ENCODE results near the gene ARSA.

Gene ARSA

DNA sequence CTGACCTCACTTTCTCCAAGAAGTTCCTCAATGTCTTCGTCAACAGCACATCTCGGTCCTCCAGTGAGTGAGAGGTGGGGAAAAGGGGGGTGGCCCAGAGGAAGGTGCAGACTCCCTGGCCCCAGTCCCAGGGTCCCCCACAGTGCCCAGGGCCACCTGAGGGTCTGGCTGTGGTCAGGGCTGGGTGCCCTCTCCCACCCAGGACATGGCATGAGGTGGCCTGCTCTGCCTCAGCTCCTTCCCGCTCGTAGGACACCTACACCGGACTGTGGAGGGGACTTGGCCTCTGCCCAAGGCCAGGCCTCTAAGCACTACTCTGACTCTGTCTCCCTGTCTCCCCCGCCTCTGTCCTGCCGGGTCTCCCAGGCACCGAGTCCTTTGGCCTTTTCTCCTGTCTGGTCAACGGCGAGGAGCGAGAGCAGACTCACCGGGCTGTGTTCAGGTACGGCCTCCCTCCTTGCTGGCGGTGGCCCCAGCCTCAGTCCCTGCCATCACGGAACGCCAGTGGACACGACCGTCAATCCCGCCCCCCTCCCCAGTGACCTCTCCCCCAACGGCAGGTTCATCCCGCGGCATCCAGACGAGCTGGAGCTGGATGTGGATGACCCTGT, 22.8 kb downstream of the ARSA start:
- H3K9me3 ChIP-seq (ENCODE audit: low read depth, low read length), result no peaks in the 10 kb centered on the region

DNA sequence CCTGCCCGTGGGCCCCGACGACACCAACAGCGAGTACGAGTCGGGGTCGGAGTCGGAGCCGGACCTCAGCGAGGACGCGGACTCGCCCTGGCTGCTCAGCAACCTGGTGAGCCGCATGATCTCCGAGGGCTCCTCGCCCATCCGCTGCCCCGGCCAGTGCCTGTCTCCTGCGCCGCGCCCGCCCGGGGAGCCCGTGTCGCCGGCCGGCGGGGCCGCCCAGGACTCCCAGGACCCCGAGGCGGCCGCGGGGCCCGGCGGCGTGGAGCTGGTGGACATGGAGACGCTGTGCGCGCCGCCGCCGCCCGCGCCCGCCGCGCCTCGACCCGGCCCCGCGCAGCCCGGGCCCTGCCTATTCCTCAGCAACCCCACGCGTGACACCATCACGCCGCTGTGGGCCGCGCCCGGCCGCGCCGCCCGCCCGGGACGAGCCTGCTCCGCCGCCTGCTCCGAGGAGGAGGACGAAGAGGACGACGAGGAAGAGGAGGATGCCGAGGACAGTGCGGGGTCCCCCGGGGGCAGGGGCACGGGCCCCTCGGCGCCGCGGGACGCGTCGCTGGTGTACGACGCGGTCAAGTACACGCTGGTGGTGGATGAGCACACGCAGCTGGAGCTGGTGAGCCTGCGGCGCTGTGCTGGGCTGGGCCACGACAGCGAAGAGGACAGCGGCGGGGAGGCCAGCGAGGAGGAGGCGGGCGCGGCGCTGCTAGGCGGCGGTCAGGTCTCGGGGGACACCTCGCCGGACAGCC, 23.5 kb downstream of the ARSA start:
- H3K4me3 ChIP-seq, result no peak overlapping the region
- H3K36me3 ChIP-seq (ENCODE audit: insufficient read depth, low read length), result no peaks in the 10 kb centered on the region
- TF ChIP-seq EZH2 (IDR thresholded peaks at IDR 0.05), result no peak
- TF ChIP-seq POLR2AphosphoS5 (IDR thresholded peaks at IDR 0.05; ENCODE audit: borderline replicate concordance, low read depth, low read length), result no peak
- no peak for TF ChIP-seq FOXP2 (optimal IDR thresholded peaks at IDR 0.05; ENCODE audit: control extremely low read depth, extremely low read length, insufficient read depth)
- H3K9me3 ChIP-seq (ENCODE audit: low read depth, low read length), result no peaks in the 10 kb centered on the region
- DNase-seq (ENCODE audit: low read depth, low spot score), result no peak
- H3K9ac ChIP-seq (ENCODE audit: insufficient read length), result no peak overlapping the region
- no peak overlapping the region for H3K27ac ChIP-seq

More for the DNA sequence above, 22.8 kb downstream of the ARSA start:
- no peak for DNase-seq (ENCODE audit: low read depth, low spot score)
- Histone ChIP-seq H3K9ac (ENCODE audit: insufficient read length) (no peak overlapping the region), H3K4me3 (no peak overlapping the region), H3K36me3 (ENCODE audit: insufficient read depth, low read length) (no peaks in the 10 kb centered on the region), H3K27ac (no peak overlapping the region)
- no peak for TF ChIP-seq EZH2 (IDR thresholded peaks at IDR 0.05)
- TF ChIP-seq POLR2AphosphoS5 (IDR thresholded peaks at IDR 0.05; ENCODE audit: borderline replicate concordance, low read depth, low read length), result no peak
- no peak for TF ChIP-seq FOXP2 (optimal IDR thresholded peaks at IDR 0.05; ENCODE audit: control extremely low read depth, extremely low read length, insufficient read depth)

DNA sequence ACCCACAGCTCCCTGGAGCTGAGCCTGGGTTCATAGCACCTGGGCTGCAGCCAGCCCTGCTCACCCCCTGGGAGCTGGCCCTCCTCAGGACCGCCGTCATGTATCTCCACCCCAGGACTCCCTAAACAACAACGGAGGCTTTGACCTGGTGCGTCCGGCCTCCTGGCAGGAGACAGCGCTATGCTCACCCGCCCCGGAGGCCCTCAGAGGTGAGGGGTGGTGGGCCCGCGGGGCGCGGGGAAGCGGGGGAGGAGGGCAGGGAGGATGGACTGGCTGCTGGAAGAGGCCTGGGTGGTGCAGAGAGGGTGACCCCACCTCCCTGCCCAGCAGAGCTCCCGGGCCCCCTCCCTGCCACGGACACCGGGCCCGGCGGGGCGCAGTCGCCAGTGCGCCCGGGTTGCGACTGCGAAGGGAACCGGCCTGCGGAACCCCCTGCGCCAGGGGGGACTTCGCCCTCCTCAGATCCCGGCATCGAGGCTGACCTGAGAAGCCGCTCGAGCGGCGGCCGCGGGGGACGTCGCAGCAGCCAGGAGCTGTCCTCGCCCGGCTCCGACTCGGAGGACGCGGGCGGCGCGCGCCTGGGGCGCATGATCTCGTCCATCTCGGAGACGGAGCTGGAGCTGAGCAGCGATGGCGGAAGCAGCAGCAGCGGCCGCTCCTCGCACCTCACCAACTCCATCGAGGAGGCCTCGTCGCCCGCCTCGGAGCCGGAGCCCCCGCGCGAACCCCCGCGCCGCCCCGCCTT, 24.3 kb downstream of the ARSA start:
- Histone ChIP-seq H3K9me3 (ENCODE audit: low read depth, low read length) (no peaks in the 10 kb centered on the region), H3K4me3 (no peak overlapping the region), H3K36me3 (ENCODE audit: insufficient read depth, low read length) (no peaks in the 10 kb centered on the region), H3K9ac (ENCODE audit: insufficient read length) (no peak overlapping the region), H3K27ac (no peak overlapping the region)
- TF ChIP-seq EZH2 (IDR thresholded peaks at IDR 0.05) (no peak), POLR2AphosphoS5 (IDR thresholded peaks at IDR 0.05; ENCODE audit: borderline replicate concordance, low read depth, low read length) (no peak), FOXP2 (optimal IDR thresholded peaks at IDR 0.05; ENCODE audit: control extremely low read depth, extremely low read length, insufficient read depth) (no peak)
- DNase-seq (ENCODE audit: low read depth, low spot score), result no peak

DNA sequence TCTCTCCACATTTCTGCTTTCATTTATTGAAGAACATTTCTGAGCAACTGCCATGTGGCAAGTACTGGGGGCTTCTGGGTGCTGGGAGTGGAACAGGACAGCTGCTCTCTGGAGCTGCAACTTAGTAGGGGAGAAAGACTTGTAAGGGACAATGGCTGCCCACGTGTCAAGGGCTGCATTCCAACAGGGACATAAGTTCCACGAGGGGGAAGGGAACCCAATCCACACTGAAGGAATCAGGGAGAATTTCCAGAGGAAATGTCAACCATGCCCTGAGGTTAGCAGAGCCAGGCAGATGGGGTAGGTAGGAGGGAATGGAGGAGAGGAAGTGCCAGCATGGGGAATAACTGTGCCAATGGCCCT, 25.6 kb downstream of the ARSA start:
- DNase-seq (ENCODE audit: low read depth, low spot score), result no peak
- Histone ChIP-seq H3K36me3 (ENCODE audit: insufficient read depth, low read length) (no peaks in the 10 kb centered on the region), H3K27ac (no peak overlapping the region), H3K9ac (ENCODE audit: insufficient read length) (no peak overlapping the region), H3K9me3 (ENCODE audit: low read depth, low read length) (no peaks in the 10 kb centered on the region), H3K4me3 (no peak overlapping the region)
- no peak for TF ChIP-seq POLR2AphosphoS5 (IDR thresholded peaks at IDR 0.05; ENCODE audit: borderline replicate concordance, low read depth, low read length)
- no peak for TF ChIP-seq EZH2 (IDR thresholded peaks at IDR 0.05)

DNA sequence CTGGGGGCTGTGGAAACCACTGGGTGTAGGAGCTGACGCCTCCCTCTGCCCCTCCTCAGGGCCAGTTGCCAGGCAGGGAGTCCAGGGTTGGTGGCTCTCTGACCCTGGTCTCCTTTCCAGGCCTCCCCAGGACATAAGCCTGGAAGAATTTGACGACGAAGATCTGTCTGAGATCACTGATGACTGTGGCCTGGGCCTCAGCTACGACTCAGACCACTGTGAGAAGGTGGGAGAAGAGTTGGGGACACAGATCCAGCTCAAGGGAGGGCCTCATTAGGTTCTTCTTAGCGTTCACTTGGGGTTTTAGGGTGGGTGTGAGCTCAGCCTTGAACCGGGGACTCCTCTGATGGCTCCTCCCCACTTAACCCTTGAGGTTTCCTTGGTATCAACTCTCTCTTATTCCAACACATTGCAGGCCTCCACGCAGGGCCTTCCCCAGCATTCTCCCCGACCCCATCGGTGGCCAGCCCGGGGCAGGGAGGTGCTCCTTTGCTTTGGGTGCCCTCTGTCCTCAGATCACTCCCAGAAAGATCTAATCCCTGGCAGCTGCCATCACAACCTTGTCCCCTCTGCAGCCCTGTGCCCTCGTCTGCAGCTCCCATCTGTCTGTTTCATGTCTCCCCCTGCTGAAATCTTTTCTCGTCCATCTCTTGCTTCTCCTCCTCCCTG, 26.1 kb downstream of the ARSA start:
- H3K9ac ChIP-seq (ENCODE audit: insufficient read length), result no peak overlapping the region
- no peak overlapping the region for H3K4me3 ChIP-seq
- no peaks in the 10 kb centered on the region for H3K36me3 ChIP-seq (ENCODE audit: insufficient read depth, low read length)
- H3K27ac ChIP-seq, result no peak overlapping the region
- no peak for DNase-seq (ENCODE audit: low read depth, low spot score)
- TF ChIP-seq FOXP2 (optimal IDR thresholded peaks at IDR 0.05; ENCODE audit: control extremely low read depth, extremely low read length, insufficient read depth), result no peak
- no peak for TF ChIP-seq EZH2 (IDR thresholded peaks at IDR 0.05)
- no peak for TF ChIP-seq POLR2AphosphoS5 (IDR thresholded peaks at IDR 0.05; ENCODE audit: borderline replicate concordance, low read depth, low read length)
- no peaks in the 10 kb centered on the region for H3K9me3 ChIP-seq (ENCODE audit: low read depth, low read length)

DNA sequence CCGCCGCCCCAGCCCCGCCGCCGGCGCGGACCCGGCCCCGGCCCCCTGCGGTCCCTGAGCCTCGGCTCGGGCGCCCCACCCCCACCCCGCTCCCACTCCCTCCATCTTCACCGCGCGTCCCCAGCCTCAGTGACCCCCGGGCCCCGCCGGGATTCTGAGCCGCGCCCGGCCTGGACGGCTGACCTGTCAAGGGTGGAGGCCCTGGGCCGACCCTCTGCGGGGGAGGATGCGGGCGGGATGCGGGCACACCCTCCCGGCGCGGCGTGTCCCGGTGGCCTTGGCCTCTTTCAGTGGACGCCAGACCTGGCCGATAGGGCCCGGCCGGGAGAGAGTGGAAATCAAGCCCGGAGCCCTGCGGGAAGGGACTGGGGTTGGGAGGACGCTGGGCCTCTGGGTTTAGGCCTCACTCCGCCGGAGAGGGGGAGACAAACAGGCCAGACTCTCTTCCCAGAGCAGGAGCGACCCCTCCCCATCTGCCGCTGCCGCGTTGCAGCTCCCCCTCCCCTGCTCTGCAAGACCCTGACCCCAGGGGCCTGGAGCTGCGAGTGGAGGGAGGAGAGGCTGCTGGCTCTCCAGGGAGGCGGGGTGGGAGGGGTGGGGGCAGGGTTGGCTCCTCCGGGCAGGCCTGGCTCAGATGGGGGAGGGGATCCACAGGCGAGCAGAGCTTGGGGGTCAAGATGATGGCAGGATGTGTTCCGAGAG, 26.8 kb downstream of the ARSA start:
- DNase-seq (ENCODE audit: low read depth, low spot score), result no peak

DNA sequence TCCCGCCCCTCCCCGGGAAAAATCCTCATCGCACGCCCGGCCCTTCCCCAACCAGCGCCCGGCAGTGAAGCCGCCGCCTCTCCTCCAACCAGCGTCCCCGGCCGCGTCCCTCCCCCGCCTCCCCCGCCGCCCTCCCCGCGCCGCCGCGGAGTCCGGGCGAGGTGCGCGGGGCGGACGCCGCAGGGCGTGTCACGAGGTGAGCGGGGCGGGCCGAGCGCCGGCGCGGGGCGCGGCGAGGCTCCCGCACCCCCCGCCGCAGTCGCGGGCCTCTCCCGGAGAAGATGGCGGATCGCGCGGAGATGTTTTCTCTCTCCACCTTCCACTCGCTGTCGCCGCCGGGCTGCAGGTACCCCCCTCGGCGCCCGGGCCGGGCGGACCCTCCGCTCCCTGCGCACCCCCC, 27.4 kb downstream of the ARSA start, which contains the start of gene MAPK8IP2:
Gene MAPK8IP2 (plus strand): TSS at position 256 of the 400 bp plus-strand sequence. CDS start 26 bp downstream, at position 282.
- TF ChIP-seq POLR2AphosphoS5 (IDR thresholded peaks at IDR 0.05; ENCODE audit: borderline replicate concordance, low read depth, low read length) (no peak), FOXP2 (optimal IDR thresholded peaks at IDR 0.05; ENCODE audit: control extremely low read depth, extremely low read length, insufficient read depth) (no peak)
- no peak within 1 kb of the TSS for H3K4me3 ChIP-seq
- no peaks in the 10 kb centered on the region for H3K36me3 ChIP-seq (ENCODE audit: insufficient read depth, low read length)
- DNase-seq (ENCODE audit: low read depth, low spot score), result no peak
- H3K9ac ChIP-seq (ENCODE audit: insufficient read length), result no peak within 1 kb of the TSS
- H3K27ac ChIP-seq, result no peak within 1 kb of the TSS
- H3K9me3 ChIP-seq (ENCODE audit: low read depth, low read length), result no peaks in the 10 kb centered on the region

More for the DNA sequence above, 26.8 kb downstream of the ARSA start:
- TF ChIP-seq POLR2AphosphoS5 (IDR thresholded peaks at IDR 0.05; ENCODE audit: borderline replicate concordance, low read depth, low read length), result no peak
- no peak for TF ChIP-seq EZH2 (IDR thresholded peaks at IDR 0.05)
- Histone ChIP-seq H3K9me3 (ENCODE audit: low read depth, low read length) (no peaks in the 10 kb centered on the region), H3K27ac (no peak overlapping the region), H3K36me3 (ENCODE audit: insufficient read depth, low read length) (no peaks in the 10 kb centered on the region), H3K9ac (ENCODE audit: insufficient read length) (no peak overlapping the region), H3K4me3 (no peak overlapping the region)

All from SK-N-MC (cell line).